ENCODE data around the gene MUC21. TPM values are rescaled to one million over a fixed set of nuclear protein-coding genes. Genes with fewer than 3 reads are reported as not detected.
"Not testable (repeated sequence)": the region's sequence is repeated elsewhere in the genome, so short reads cannot be mapped to it uniquely, and the experiment has no call there.

The MUC21 gene
- total RNA-seq, 1 donor from 2014 or later = not detected

- DNase-seq (ENCODE audit: extremely low read depth, low read depth, low spot score) = no peak
These were observed 17.4 kb upstream of the MUC21 start for GRCh38 chr6:30966154-30966553.

DNA sequence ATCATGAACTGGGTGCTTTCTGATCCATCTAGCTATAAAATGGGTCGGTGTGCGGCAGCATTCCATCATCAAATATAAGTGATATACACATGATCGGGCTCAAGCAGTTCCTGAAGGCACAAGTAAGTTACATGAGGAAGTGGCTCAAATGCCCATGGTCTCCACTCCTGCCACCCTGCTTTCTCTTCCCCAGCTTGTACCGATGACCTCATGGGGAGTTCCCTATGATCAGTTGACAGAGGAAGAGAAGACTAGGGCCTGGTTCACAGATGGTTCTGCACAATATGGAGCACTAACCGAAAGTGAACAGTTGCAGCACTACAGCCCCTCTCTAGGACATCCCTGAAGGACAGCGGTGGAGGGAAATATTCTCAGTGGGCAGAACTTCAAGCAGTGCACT lies 14.3 kb upstream of the MUC21 start:
- DNase-seq (ENCODE audit: extremely low read depth, low read depth, low spot score) = not testable (repeated sequence)

DNA sequence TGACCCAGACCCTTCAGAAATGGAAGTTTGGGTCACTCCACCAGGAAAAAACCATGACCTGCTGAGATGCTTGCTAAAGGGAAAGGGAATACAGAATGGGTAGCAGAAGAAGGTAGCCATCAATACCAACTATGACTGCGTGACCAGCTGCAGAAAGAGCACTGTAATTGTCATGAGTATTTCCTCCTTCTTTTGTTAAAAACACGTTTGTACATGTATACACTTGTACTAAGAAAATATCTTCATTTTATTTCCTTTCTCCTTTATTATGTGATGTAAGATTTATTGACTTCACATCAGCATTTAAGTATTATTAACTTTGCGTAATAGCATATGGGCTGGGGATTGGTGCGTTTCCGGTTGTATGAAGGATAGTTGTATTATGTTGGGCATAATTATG lies 12.6 kb upstream of the MUC21 start:
- DNase-seq (ENCODE audit: extremely low read depth, low read depth, low spot score) = no peak

- DNase-seq (ENCODE audit: extremely low read depth, low read depth, low spot score) = no peak
These were observed 10.7 kb upstream of the MUC21 start for GRCh38 chr6:30972816-30973215.

- no peak for DNase-seq (ENCODE audit: extremely low read depth, low read depth, low spot score)
These were observed 8.8 kb upstream of the MUC21 start for GRCh38 chr6:30974490-30975252.

DNA sequence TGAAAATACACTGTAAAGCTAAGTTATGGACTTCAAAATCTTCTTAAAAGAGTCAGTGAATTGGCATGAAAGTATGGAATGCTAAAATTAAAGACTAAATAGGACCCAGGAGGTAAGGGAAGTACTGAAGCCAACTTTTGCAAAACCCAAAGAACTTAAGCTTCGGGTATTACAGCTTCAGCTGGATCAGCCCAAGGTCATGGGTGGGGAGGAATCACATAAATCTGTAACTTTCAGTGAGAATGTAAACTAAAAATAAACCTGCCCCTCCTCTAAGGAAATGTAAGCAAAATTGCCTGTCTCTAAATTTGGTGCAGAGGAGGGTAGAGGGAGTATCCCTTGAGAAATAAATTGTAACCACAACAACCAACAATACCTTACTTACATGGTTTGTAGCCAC lies 4.4 kb upstream of the MUC21 start:
- no peak for DNase-seq (ENCODE audit: extremely low read depth, low read depth, low spot score)

- no peak for DNase-seq (ENCODE audit: extremely low read depth, low read depth, low spot score)
These were observed 3.8 kb upstream of the MUC21 start for GRCh38 chr6:30979690-30980089.

- no peak for DNase-seq (ENCODE audit: extremely low read depth, low read depth, low spot score)
These were observed 1.4 kb upstream of the MUC21 start for GRCh38 chr6:30981942-30982772.

DNA sequence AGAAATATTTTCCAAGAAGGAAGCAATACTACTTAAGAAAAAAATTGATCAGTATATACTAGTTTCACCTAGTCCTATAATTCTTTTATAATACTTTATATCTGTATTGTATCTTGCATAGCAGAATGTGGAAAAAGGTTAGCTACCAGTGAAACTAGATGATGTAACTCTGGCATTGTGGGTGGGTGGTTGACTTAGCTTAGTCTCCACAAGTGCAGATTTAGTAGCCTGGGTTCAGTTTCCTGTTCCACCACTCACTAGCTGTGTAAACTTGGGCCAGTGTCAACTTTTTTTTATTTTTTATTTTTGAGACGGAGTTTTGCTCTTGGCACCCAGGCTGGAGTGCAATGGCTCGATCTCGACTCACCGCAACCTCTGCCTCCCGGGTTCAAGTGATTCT lies 2.0 kb downstream of the MUC21 start:
- DNase-seq (ENCODE audit: extremely low read depth, low read depth, low spot score) = no peak

- DNase-seq (ENCODE audit: extremely low read depth, low read depth, low spot score) = no peak
These were observed 3.8 kb downstream of the MUC21 start for GRCh38 chr6:30987304-30987703.

DNA sequence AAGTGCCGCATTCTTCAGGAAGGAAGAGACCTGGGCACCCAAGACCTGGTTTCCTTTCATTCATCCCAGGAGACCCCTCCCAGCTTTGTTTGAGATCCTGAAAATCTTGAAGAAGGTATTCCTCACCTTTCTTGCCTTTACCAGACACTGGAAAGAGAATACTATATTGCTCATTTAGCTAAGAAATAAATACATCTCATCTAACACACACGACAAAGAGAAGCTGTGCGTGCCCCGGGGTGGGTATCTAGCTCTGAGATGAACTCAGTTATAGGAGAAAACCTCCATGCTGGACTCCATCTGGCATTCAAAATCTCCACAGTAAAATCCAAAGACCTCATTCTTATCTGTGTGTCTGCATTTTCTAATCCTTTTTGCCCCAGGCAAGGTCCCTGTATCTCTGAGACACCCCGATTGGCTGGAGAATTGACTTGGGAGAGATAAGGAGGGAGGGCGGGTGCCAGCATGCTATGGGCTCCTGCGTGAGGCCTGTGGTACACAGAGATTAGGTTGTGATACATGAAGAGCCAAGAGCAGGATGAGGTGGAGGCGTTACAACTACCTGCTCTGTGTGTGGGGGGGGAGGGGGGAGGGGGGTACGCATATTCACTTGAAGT lies 4.8 kb downstream of the MUC21 start:
- DNase-seq (ENCODE audit: extremely low read depth, low read depth, low spot score) = no peak

DNA sequence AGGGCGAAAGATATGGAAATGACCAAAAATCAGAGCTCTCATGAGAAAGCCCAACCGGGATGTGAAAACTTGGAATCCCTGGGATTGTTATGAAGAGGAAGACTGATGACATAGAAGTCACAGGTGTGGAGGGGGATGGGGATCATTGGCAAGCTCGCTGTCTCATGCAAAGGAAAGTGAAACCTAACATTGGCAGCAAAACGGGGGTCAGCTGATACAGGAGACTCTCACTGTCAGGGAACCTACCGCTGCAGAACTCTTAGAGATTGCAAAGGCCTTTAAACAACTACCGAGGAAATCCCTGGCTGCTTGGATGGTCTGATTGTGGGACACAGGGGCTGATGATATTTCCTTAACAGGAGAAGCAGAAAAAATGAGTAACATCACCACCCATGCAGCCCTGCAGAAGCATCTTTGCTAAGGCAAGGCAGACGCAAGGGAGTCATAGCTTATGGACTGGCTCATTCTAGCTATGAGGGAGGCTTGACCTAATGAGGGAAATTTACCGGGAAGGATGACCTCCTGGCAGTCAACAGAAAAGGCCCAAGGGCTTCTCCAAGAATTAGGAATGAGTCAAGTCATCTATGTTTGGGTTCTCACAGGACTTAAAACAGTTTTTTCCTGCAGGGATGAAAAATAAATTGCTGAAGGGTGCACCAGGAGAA lies 7.0 kb downstream of the MUC21 start:
- DNase-seq (ENCODE audit: extremely low read depth, low read depth, low spot score) = no peak

DNA sequence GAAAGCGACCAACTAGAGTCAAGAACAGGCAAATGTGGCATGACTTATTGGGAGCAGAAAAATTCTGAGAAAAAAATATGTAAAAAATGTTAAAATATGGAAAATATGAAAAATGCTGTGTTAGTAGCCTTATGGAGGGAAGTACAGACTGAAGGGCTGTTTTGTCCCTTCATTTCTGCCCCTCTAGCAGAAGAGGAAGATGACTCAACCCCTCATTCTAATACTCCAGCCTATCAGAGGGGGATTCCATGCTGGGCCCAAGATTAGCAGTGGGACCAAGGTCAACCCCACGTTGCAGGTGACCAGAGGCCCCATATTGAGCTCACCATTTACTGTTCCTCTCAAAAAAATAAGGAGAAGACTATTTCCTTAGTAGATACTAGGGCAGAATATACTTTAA lies 8.4 kb downstream of the MUC21 start:
- DNase-seq (ENCODE audit: extremely low read depth, low read depth, low spot score) = no peak

GRCh38 chr6:30997301-30997700 lies 13.8 kb downstream of the MUC21 start:
- no peak for DNase-seq (ENCODE audit: extremely low read depth, low read depth, low spot score)

GRCh38 chr6:30998785-30999184 lies 15.3 kb downstream of the MUC21 start:
- no peak for DNase-seq (ENCODE audit: extremely low read depth, low read depth, low spot score)

DNA sequence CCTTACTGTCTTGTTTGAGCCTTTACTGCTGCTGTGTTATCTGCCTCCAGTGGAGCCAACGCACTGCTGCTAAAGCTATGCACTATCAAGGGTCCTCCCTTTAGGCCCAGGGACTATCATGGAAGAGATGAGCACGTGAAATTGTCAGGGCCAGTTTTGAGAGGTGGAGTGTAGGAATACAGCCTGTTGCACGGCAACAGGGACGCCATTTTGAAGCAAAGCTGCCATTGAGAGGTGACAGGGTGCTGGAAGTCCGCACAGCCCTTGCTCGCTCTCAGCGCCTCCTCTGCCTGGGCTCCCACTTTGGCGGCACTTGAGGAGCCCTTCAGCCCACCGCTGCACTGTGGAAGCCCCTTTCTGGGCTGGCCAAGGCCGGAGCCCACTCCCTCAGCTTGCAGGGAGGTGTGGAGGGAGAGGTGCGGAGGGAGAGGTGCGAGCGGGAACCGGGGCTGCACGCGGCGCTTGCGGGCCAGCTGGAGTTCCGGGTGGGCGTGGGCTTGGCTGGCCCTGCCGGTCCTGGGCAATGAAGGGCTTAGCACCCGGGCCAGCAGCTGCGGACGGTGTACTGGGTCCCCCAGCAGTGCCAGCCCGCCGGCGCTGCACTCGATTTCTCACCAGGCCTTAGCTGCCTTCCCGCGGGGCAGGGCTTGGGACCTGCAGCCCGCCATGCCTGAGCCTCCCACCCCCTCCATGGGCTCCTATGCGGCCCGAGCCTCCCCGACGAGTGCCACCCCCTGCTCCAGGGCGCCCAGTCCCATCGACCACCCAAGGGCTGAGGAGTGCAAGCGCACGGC lies 16.7 kb downstream of the MUC21 start:
- not testable (repeated sequence) for DNase-seq (ENCODE audit: extremely low read depth, low read depth, low spot score)

GRCh38 chr6:31001281-31001888 lies 17.9 kb downstream of the MUC21 start:
- DNase-seq (ENCODE audit: extremely low read depth, low read depth, low spot score) = no peak

DNA sequence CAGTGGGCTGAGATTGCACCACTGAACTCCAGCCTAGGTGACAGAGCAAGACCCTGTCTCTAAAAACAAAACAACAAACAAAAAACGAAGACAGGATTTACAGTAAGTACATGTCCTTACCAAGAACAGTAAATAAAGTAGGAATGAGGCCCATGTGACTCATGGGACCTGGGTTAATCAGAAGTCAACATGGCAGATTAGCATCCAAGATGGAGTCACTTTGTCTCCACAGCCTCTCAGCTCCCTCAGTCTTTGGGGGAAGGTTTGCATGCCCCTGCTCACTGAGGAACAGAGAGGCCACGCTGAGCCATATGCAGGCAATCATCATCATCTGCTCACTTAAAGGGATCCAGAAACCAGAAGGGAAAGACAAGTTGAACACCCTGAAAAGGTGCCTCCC lies 19.0 kb downstream of the MUC21 start:
- DNase-seq (ENCODE audit: extremely low read depth, low read depth, low spot score) = no peak

GRCh38 chr6:31004794-31005193 lies 21.3 kb downstream of the MUC21 start:
- no peak for DNase-seq (ENCODE audit: extremely low read depth, low read depth, low spot score)
